AG09309 (cell line): ENCODE results near the gene COQ10B.
"Not testable (repeated sequence)": the region's sequence is repeated elsewhere in the genome, so short reads cannot be mapped to it uniquely, and the experiment has no call there.

ENCODE experiments used
- DNase-seq: peaks from one replicate; pipeline ENCODE4 v3.0.0-alpha.2; 2010; ENCODE audit warnings: low read depth
- H3K4me3 ChIP-seq: 2 replicates; pipeline ENCODE4 v1.5.1; 2011; ENCODE audit warnings: mild to moderate bottlenecking, low read depth, low read length, moderate library complexity; ENCODE audit not compliant: control insufficient read depth
- CTCF ChIP-seq: IDR thresholded peaks from 2 replicates; pipeline ENCODE4 v1.5.1; 2011; ENCODE audit warnings: mild to moderate bottlenecking, low read depth, low read length, inconsistent platforms; ENCODE audit not compliant: insufficient read depth, control insufficient read depth; ENCODE audit errors: missing control alignments

The COQ10B gene

DNA sequence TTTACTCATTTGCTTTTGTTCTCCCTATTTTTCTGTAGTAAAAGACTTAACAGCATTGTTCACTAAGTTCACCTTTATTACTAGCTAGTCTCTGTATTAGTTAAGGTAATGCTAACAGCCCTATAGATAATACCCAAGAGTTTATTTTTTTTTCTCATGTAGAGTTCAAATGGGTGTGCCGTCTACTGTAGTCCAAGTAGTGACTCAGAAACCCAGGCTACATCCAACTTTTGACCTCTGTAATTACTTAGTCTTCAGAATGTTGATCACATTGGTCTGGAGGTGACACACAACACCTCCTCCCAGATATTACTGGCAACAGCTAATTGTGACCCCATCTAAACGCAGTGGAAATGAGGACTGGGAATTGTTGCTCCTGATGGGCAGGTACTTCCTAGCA, 7.7 kb downstream of the COQ10B start:
- no peak for DNase-seq
- no peak overlapping the region for H3K4me3 ChIP-seq
- TF ChIP-seq CTCF, result no peak

DNA sequence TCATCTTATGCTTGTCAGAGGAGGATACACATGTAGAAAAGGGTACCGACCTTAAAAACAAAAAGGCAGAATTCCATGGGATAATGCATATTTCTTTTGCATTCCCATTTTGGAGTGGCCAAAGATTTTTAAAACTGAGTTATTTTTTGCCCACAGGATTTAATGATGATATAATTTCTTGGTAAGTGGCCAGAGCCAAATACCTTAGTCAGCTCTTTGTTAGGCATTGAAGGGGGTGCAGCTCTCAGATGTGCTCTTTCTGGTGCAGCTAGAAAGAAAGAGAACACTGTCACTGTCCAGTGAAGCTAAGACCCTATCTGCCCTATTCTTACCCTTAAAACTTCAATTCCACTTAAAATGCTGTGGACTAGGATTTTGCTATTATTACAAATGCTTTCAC, 10.8 kb downstream of the COQ10B start:
- DNase-seq, result no peak
- H3K4me3 ChIP-seq, result no peak overlapping the region
- TF ChIP-seq CTCF, result no peak

DNA sequence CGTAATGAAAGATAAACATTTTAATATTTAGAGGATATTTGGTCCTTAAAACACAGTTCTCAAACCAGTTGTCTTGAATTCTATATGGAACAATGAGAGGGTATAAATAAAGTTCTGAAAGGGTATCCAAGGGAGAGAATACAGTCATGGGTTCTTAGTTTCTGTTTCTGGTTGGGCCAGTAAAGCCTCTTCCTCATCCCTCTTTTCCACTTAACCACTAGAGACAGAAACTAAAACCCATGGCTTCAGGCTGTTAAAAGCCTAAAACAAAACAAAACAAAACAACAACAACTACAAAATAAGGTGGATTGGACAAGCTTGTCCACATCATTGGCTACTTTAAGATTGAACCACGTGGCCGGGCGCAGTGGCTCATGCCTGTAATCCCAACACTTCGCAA, 18.8 kb downstream of the COQ10B start:
- no peak overlapping the region for H3K4me3 ChIP-seq
- DNase-seq, result no peak
- TF ChIP-seq CTCF, result no peak

- DNase-seq, result no peak
- no peak overlapping the region for H3K4me3 ChIP-seq
- no peak for TF ChIP-seq CTCF
Observed at GRCh38 chr2:197477797-197478196, 24.4 kb downstream of the COQ10B start.

GRCh38 chr2:197480165-197481036, 27.0 kb downstream of the COQ10B start:
- no peak for DNase-seq
- H3K4me3 ChIP-seq, result no peak overlapping the region
- no peak for TF ChIP-seq CTCF

DNA sequence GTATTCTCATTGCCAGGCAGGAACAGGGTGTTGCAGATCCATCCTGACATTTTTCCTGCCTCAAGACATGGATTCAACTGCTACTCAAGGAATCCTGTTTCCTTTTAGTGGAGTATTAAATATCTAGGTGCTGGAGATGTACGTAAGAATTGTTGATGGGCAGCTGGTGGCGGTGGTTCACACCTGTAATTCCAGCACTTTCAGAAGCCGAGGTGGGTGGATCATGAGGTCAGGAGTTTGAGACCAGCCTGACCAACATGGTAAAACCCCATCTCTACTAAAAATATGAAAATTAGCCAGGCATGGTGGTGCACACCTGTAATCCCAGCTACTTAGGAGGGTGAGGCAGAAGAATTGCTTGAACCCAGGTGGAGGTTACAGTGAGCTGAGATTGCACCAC, 30.9 kb downstream of the COQ10B start:
- H3K4me3 ChIP-seq, DNase-seq: not testable (repeated sequence)

DNA sequence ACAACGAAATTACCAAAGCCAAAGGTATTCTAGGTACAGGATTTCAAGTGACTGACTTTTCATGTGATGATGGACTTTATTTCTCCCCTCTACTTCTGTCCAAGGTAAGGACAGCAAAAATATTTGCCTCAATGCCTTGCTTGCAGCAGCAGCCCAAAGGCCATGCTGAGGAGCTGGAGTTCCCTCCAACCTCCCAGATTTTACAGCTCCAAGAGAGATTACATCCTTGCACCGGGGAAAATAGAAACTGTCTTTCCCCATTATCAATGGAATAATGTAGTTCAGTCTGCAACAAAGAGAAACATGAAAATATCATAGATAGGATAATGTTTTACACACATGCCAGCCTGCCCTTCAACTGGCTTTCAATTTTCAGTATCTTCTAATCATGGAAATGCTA, 32.8 kb downstream of the COQ10B start:
- no peak for DNase-seq
- no peak for TF ChIP-seq CTCF

More for the DNA sequence above, 32.8 kb downstream of the COQ10B start:
- no peak overlapping the region for H3K4me3 ChIP-seq
